OCI-LY7 (cell line): ENCODE results near the gene MAPK4.

Source experiments
- EZH2phosphoT487 ChIP-seq: fragments of 200-600 bp; sonication (generic); IDR thresholded peaks from 2 replicates; pipeline ENCODE4 v1.6.1; 2018; ENCODE audit warnings: low read depth, borderline replicate concordance, mild to moderate bottlenecking, mixed run types, antibody characterized with exemption, low read length, moderate library complexity, mixed read lengths
- TF ChIP-seq, protein P1 (sequence below): fragments of 200-600 bp; sonication (generic); conservative IDR thresholded peaks from 2 replicates; pipeline ENCODE4 v1.5.1; 2014; ENCODE audit warnings: mild to moderate bottlenecking, antibody characterized with exemption, low read length, moderate library complexity, mixed read lengths

DNA sequence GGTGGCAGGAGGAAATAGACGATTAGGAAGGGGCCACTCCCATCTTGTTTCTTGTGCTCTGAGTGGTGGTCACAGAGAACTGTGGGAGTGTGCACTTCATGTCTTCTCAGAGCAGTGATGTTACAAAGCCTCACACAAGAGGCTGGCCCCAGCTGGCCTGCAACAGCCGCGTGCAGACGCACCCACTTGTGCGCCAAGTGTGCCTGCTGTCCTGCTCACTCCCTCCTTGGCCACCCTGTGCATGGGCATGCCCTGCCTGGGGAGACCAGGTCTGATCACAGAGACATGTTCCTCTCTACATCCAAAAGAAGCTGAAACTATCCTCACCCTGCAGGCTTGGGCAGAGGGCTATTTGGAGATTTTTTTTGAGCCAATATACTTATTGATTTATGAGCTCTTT is 151.5 kb downstream of the MAPK4 start:
- TF ChIP-seq, protein P1, sequence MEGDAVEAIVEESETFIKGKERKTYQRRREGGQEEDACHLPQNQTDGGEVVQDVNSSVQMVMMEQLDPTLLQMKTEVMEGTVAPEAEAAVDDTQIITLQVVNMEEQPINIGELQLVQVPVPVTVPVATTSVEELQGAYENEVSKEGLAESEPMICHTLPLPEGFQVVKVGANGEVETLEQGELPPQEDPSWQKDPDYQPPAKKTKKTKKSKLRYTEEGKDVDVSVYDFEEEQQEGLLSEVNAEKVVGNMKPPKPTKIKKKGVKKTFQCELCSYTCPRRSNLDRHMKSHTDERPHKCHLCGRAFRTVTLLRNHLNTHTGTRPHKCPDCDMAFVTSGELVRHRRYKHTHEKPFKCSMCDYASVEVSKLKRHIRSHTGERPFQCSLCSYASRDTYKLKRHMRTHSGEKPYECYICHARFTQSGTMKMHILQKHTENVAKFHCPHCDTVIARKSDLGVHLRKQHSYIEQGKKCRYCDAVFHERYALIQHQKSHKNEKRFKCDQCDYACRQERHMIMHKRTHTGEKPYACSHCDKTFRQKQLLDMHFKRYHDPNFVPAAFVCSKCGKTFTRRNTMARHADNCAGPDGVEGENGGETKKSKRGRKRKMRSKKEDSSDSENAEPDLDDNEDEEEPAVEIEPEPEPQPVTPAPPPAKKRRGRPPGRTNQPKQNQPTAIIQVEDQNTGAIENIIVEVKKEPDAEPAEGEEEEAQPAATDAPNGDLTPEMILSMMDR, result no peak
- TF ChIP-seq EZH2phosphoT487, result no peak
